ENCODE results near the gene ZNF683. TPM values are rescaled to one million over a fixed set of nuclear protein-coding genes. Genes with fewer than 3 reads are reported as not detected.

The ZNF683 gene
- total RNA-seq, 2 experiments from 2014 or later, result 7.0 to 26.3 TPM

GRCh38 chr1:26363549-26364448 is 8.8 kb downstream of the ZNF683 start:
- DNase-seq, result peak; percentile 90
- peaks cover 23% of the 10 kb centered on the region for H3K27me3 Mint-ChIP-seq
- CTCF ChIA-PET, result interaction anchor here (0.8 to 8.9 kb wide), 31 partner anchors 9 to 194 kb away, joined by 3 to 142 read pairs (median 8); partner anchors contain the start of genes CD52, CEP85, CRYBG2 and UBXN11
- H3K4me1 Mint-ChIP-seq, result peaks cover 53% of the 10 kb centered on the region
- peak overlapping the region; percentile 7 for H3K4me3 Mint-ChIP-seq
- no peaks in the 10 kb centered on the region for H3K9me3 Mint-ChIP-seq (ENCODE audit: low read depth)
- H3K36me3 Mint-ChIP-seq, result no peaks in the 10 kb centered on the region
- H3K27ac Mint-ChIP-seq, result peak overlapping the region; percentile 72
- ATAC-seq, result peak; percentile 76

- Mint-ChIP-seq H3K4me3 (no peak overlapping the region), H3K9me3 (ENCODE audit: low read depth) (no peaks in the 10 kb centered on the region), H3K27ac (no peak overlapping the region), H3K36me3 (no peaks in the 10 kb centered on the region), H3K4me1 (peaks cover 61% of the 10 kb centered on the region), H3K27me3 (peaks cover 23% of the 10 kb centered on the region)
- ATAC-seq, result no peak
- CTCF ChIA-PET, result interaction anchor here (0.9 to 8.9 kb wide), 12 partner anchors 15 to 193 kb away, joined by 3 to 142 read pairs (median 6); partner anchors contain the start of genes ZNF593 and ZNF683
- DNase-seq, result no peak
Measured at GRCh38 chr1:26362331-26362730, 10.2 kb downstream of the ZNF683 start.

GRCh38 chr1:26361605-26362122 is 10.9 kb downstream of the ZNF683 start:
- H3K9me3 Mint-ChIP-seq (ENCODE audit: low read depth), result no peaks in the 10 kb centered on the region
- H3K36me3 Mint-ChIP-seq, result no peaks in the 10 kb centered on the region
- no peak overlapping the region for H3K4me3 Mint-ChIP-seq
- peaks cover 23% of the 10 kb centered on the region for H3K27me3 Mint-ChIP-seq
- H3K27ac Mint-ChIP-seq, result no peak overlapping the region
- DNase-seq, result no peak
- ATAC-seq, result no peak
- CTCF ChIA-PET, result interaction anchor here (0.9 to 8.9 kb wide), 12 partner anchors 16 to 192 kb away, joined by 3 to 142 read pairs (median 6); partner anchors contain the start of genes ZNF593 and ZNF683
- H3K4me1 Mint-ChIP-seq, result peaks cover 61% of the 10 kb centered on the region

GRCh38 chr1:26360807-26361604 is 11.5 kb downstream of the ZNF683 start:
- Mint-ChIP-seq H3K4me1 (peaks cover 59% of the 10 kb centered on the region), H3K9me3 (ENCODE audit: low read depth) (no peaks in the 10 kb centered on the region), H3K27ac (peak overlapping the region; percentile 53), H3K36me3 (no peaks in the 10 kb centered on the region), H3K4me3 (peak overlapping the region; percentile 61), H3K27me3 (peaks cover 23% of the 10 kb centered on the region)
- ATAC-seq, result no peak
- CTCF ChIA-PET, result interaction anchor here (0.8 to 8.9 kb wide), 19 partner anchors 9 to 84 kb away, joined by 3 to 142 read pairs (median 5); partner anchors contain the start of gene ZNF683
- DNase-seq, result no peak

- Mint-ChIP-seq H3K36me3 (no peaks in the 10 kb centered on the region), H3K4me3 (peak overlapping the region; percentile 48), H3K4me1 (peaks cover 63% of the 10 kb centered on the region), H3K9me3 (ENCODE audit: low read depth) (no peaks in the 10 kb centered on the region), H3K27ac (peak overlapping the region; percentile 27), H3K27me3 (peaks cover 22% of the 10 kb centered on the region)
- DNase-seq (peak; percentile 72), ATAC-seq (peak; percentile 27)
- CTCF ChIA-PET, result interaction anchor here (0.8 to 8.9 kb wide), 16 partner anchors 10 to 191 kb away, joined by 3 to 142 read pairs (median 4); partner anchors contain the start of genes ZNF593 and ZNF683
Measured at GRCh38 chr1:26359981-26360806, 12.4 kb downstream of the ZNF683 start.

GRCh38 chr1:26358411-26359384 is 13.9 kb downstream of the ZNF683 start:
- H3K27me3 Mint-ChIP-seq, result peaks cover 13% of the 10 kb centered on the region
- CTCF ChIA-PET, result interaction anchor here (0.5 to 8.9 kb wide), 25 partner anchors 10 to 189 kb away, joined by 3 to 114 read pairs (median 4); partner anchors contain the start of genes CEP85, DHDDS and ZNF593
- H3K4me1 Mint-ChIP-seq, result peaks cover 51% of the 10 kb centered on the region
- peak overlapping the region; percentile 48 for H3K4me3 Mint-ChIP-seq
- ATAC-seq (peak; percentile 89), DNase-seq (peak; percentile 93)
- H3K9me3 Mint-ChIP-seq (ENCODE audit: low read depth), result no peaks in the 10 kb centered on the region
- peak overlapping the region; percentile 66 for H3K27ac Mint-ChIP-seq
- H3K36me3 Mint-ChIP-seq, result no peaks in the 10 kb centered on the region

GRCh38 chr1:26357121-26357602 is 15.4 kb downstream of the ZNF683 start:
- Mint-ChIP-seq H3K36me3 (no peaks in the 10 kb centered on the region), H3K27ac (no peak overlapping the region), H3K27me3 (peaks cover 13% of the 10 kb centered on the region), H3K4me1 (peaks cover 44% of the 10 kb centered on the region), H3K9me3 (ENCODE audit: low read depth) (no peaks in the 10 kb centered on the region), H3K4me3 (no peak overlapping the region)
- DNase-seq, result no peak
- CTCF ChIA-PET, result interaction anchor here (3.0 to 8.9 kb wide), 2 partner anchors 36 to 70 kb away, joined by 18 to 114 read pairs; no protein-coding TSS in a partner anchor
- no peak for ATAC-seq

- H3K36me3 Mint-ChIP-seq, result no peaks in the 10 kb centered on the region
- CTCF ChIA-PET, result interaction anchor here (1.1 to 2.0 kb wide), 3 partner anchors 8 to 62 kb away, joined by 5 read pairs; no protein-coding TSS in a partner anchor
- no peak overlapping the region for H3K4me3 Mint-ChIP-seq
- no peak overlapping the region for H3K27ac Mint-ChIP-seq
- ATAC-seq, result no peak
- H3K9me3 Mint-ChIP-seq (ENCODE audit: low read depth), result no peaks in the 10 kb centered on the region
- H3K27me3 Mint-ChIP-seq, result peaks cover 4% of the 10 kb centered on the region
- DNase-seq, result no peak
- peaks cover 40% of the 10 kb centered on the region for H3K4me1 Mint-ChIP-seq
Measured at GRCh38 chr1:26356106-26356505, 16.4 kb downstream of the ZNF683 start.

- Mint-ChIP-seq H3K27ac (no peak overlapping the region), H3K9me3 (ENCODE audit: low read depth) (no peaks in the 10 kb centered on the region), H3K36me3 (no peaks in the 10 kb centered on the region), H3K27me3 (no peaks in the 10 kb centered on the region), H3K4me3 (no peak overlapping the region), H3K4me1 (peaks cover 29% of the 10 kb centered on the region)
- DNase-seq (no peak), ATAC-seq (no peak)
- CTCF ChIA-PET, result interaction anchor here (1.3 to 2.3 kb wide), 4 partner anchors 9 to 63 kb away, joined by 3 to 15 read pairs (median 5); no protein-coding TSS in a partner anchor
Measured at GRCh38 chr1:26354972-26355371, 17.6 kb downstream of the ZNF683 start.

- H3K27ac Mint-ChIP-seq, result no peak within 1 kb of the TSS
Measured at GRCh38 chr1:26353976-26354820, 18.4 kb downstream of the ZNF683 start, which contains the start of gene CRYBG2. Gene CRYBG2 (minus strand): TSS chr1:26354130. CDS start chr1:26346657, 7,473 bp downstream.

More at GRCh38 chr1:26353976-26354820, 18.4 kb downstream of the ZNF683 start, which contains the start of gene CRYBG2:
- no peaks in the 10 kb centered on the region for H3K27me3 Mint-ChIP-seq
- CTCF ChIA-PET, result interaction anchor here (0.9 to 2.3 kb wide), 6 partner anchors 10 to 63 kb away, joined by 3 to 15 read pairs (median 4); no protein-coding TSS in a partner anchor
- H3K4me3 Mint-ChIP-seq, result no peak within 1 kb of the TSS
- no peaks in the 10 kb centered on the region for H3K36me3 Mint-ChIP-seq
- H3K9me3 Mint-ChIP-seq (ENCODE audit: low read depth), result no peaks in the 10 kb centered on the region
- ATAC-seq (no peak), DNase-seq (no peak)
- peaks cover 22% of the 10 kb centered on the region for H3K4me1 Mint-ChIP-seq
